HTR-8/SVneo (cell line): Measurements from ENCODE around the gene C1GALT1C1L.
"Not testable (repeated sequence)": the region's sequence is repeated elsewhere in the genome, so short reads cannot be mapped to it uniquely, and the experiment has no call there.

Experiments used
- DNase-seq: peaks from one replicate; pipeline ENCODE4 v3.0.0; 2011; ENCODE audit warnings: low spot score, mixed read lengths; ENCODE audit not compliant: insufficient read length
- FAIRE-seq: peaks from 2 replicates; lab custom pipeline; 2011; peaks lifted over from hg19 to GRCh38; lab: Jason Lieb, UNC

Gene C1GALT1C1L

GRCh38 chr2:43675646-43676321 is 445 bp downstream of the C1GALT1C1L start:
- FAIRE-seq = no peak
- DNase-seq = no peak

- no peak for DNase-seq
- no peak for FAIRE-seq
Observed at GRCh38 chr2:43657241-43657640, 19.0 kb downstream of the C1GALT1C1L start.

GRCh38 chr2:43653506-43653905 is 22.7 kb downstream of the C1GALT1C1L start:
- FAIRE-seq (no peak), DNase-seq (no peak)

- FAIRE-seq (peak; percentile 16), DNase-seq (peak; percentile 14)
Observed at GRCh38 chr2:43648994-43649701, 27.1 kb downstream of the C1GALT1C1L start.

- DNase-seq (no peak), FAIRE-seq (no peak)
Observed at GRCh38 chr2:43643680-43644079, 32.5 kb downstream of the C1GALT1C1L start.

- no peak for DNase-seq
- no peak for FAIRE-seq
Observed at GRCh38 chr2:43642363-43642762, 33.9 kb downstream of the C1GALT1C1L start.

GRCh38 chr2:43637030-43637803 is 39.0 kb downstream of the C1GALT1C1L start, which contains the start of gene PLEKHH2:
Gene PLEKHH2, plus strand, starts transcription at chr2:43637260. Its CDS starts 7,414 bp downstream, at chr2:43644674.
- FAIRE-seq = no peak
- peak; percentile 97 for DNase-seq

- DNase-seq = no peak
Observed at GRCh38 chr2:43636621-43637020, 39.6 kb downstream of the C1GALT1C1L start.

GRCh38 chr2:43636153-43636552 is 40.1 kb downstream of the C1GALT1C1L start:
- not testable (repeated sequence) for DNase-seq, FAIRE-seq

More at GRCh38 chr2:43636621-43637020, 39.6 kb downstream of the C1GALT1C1L start:
- FAIRE-seq = no peak

GRCh38 chr2:43634604-43635306 is 41.5 kb downstream of the C1GALT1C1L start:
- FAIRE-seq (no peak), DNase-seq (peak; percentile 23)

GRCh38 chr2:43631618-43632317 is 44.5 kb downstream of the C1GALT1C1L start:
- FAIRE-seq = no peak
- no peak for DNase-seq
